OCI-LY7 (cell line): ENCODE results near the gene OGT. TPM values are rescaled to one million over a fixed set of nuclear protein-coding genes. Genes with fewer than 3 reads are reported as not detected.
"Not testable (repeated sequence)": the region's sequence is repeated elsewhere in the genome, so short reads cannot be mapped to it uniquely, and the experiment has no call there.

Experiments used
- BruUV-seq: library from RNA; stranded (reverse); fragments of 400-500 nt; replicated peaks from 2 replicates; lab custom pipeline; 2021; lab: Mats Ljungman, UMichigan
- CTCF ChIA-PET: fragments of 300-600 bp; sonication (Branson Sonifier 250); formaldehyde crosslinking; loops from one replicate; lab custom pipeline; 2022; ENCODE audit warnings: antibody characterized with exemption; ENCODE audit not compliant: unreplicated experiment; lab: Charles Lee
- POLR2A ChIA-PET: fragments of 300-600 bp; sonication (Branson Sonifier 250); formaldehyde crosslinking; loops from one replicate; lab custom pipeline; 2022; ENCODE audit warnings: antibody characterized with exemption; lab: Charles Lee
- DNase-seq: peaks from one replicate; pipeline ENCODE4 v3.0.0-alpha.2; 2015; ENCODE audit warnings: low spot score
- H2AFZ ChIP-seq: fragments of 200-600 bp; sonication (generic), shearing (Covaris generic); 2 replicates; pipeline ENCODE4 v1.6.1; 2014; ENCODE audit warnings: mild to moderate bottlenecking, antibody characterized with exemption, low read length, moderate library complexity
- H3K27ac ChIP-seq: fragments of 200-600 bp; sonication (generic); 2 replicates; pipeline ENCODE4 v1.5.1; 2014; ENCODE audit warnings: mixed run types, low read depth, mild to moderate bottlenecking, moderate library complexity, low read length, inconsistent platforms; ENCODE audit not compliant: poor library complexity, severe bottlenecking
- H3K36me3 ChIP-seq: fragments of 200-600 bp; sonication (generic); 2 replicates; pipeline ENCODE4 v1.6.1; 2014; ENCODE audit warnings: mild to moderate bottlenecking, antibody characterized with exemption, low read length, moderate library complexity, mixed read lengths; ENCODE audit not compliant: insufficient read depth
- H3K4me1 ChIP-seq: fragments of 200-600 bp; sonication (generic); 2 replicates; pipeline ENCODE4 v1.5.1; 2014; ENCODE audit warnings: mild to moderate bottlenecking, low read length; ENCODE audit not compliant: insufficient read depth, poor library complexity, severe bottlenecking
- H3K4me2 ChIP-seq: fragments of 200-600 bp; sonication (generic); 2 replicates; pipeline ENCODE4 v1.6.1; 2014; ENCODE audit warnings: mild to moderate bottlenecking, low read length
- H3K4me3 ChIP-seq: fragments of 200-600 bp; sonication (generic); 2 replicates; pipeline ENCODE4 v1.5.1; 2014; ENCODE audit warnings: mild to moderate bottlenecking, low read depth, low read length; ENCODE audit not compliant: poor library complexity, severe bottlenecking
- H3K79me2 ChIP-seq: fragments of 200-600 bp; sonication (generic); 2 replicates; pipeline ENCODE4 v1.6.1; 2016; ENCODE audit warnings: low read depth, mild to moderate bottlenecking, low read length, moderate library complexity, mixed read lengths; ENCODE audit not compliant: insufficient read depth
- H3K9me2 ChIP-seq: fragments of 200-600 bp; sonication (generic); 2 replicates; pipeline ENCODE4 v1.6.1; 2016; ENCODE audit warnings: mild to moderate bottlenecking, low read length, mixed read lengths; ENCODE audit not compliant: insufficient read depth
- H3K9me3 ChIP-seq: fragments of 200-600 bp; sonication (generic); 2 replicates; pipeline ENCODE4 v1.6.1; 2014; ENCODE audit warnings: mild to moderate bottlenecking, mixed run types, low read length, mixed read lengths
- H4K20me1 ChIP-seq: fragments of 200-600 bp; sonication (generic); 2 replicates; pipeline ENCODE4 v1.6.1; 2014; ENCODE audit warnings: mild to moderate bottlenecking, antibody characterized with exemption, low read length, moderate library complexity, mixed read lengths; ENCODE audit not compliant: insufficient read depth
- CTCF ChIP-seq: fragments of 200-600 bp; sonication (generic); conservative IDR thresholded peaks from 2 replicates; pipeline ENCODE4 v1.5.1; 2014; ENCODE audit warnings: mild to moderate bottlenecking, antibody characterized with exemption, low read length, moderate library complexity, mixed read lengths
- EZH2phosphoT487 ChIP-seq: fragments of 200-600 bp; sonication (generic); IDR thresholded peaks from 2 replicates; pipeline ENCODE4 v1.6.1; 2018; ENCODE audit warnings: low read depth, borderline replicate concordance, mild to moderate bottlenecking, mixed run types, antibody characterized with exemption, low read length, moderate library complexity, mixed read lengths
- intact Hi-C: fragments of 100-400 bp; cut with micrococcal nuclease; formaldehyde crosslinking; loops from one replicate; pipeline ENCODE4 v1.10.0; 2022; ENCODE audit not compliant: unreplicated experiment
- total RNA-seq, 2 experiments: library from RNA; depleted of rRNA in 1 of 2; stranded (reverse); fragments of >200 nt in 1 of 2; shearing (Covaris generic) in 1 of 2; gene quantifications; 2 replicates each; pipeline ENCODE4 v1.2.3, GENCODE V29; 2014 to 2022

Gene OGT
- total RNA-seq, 2 experiments from 2014 or later = 185 to 291 TPM

DNA sequence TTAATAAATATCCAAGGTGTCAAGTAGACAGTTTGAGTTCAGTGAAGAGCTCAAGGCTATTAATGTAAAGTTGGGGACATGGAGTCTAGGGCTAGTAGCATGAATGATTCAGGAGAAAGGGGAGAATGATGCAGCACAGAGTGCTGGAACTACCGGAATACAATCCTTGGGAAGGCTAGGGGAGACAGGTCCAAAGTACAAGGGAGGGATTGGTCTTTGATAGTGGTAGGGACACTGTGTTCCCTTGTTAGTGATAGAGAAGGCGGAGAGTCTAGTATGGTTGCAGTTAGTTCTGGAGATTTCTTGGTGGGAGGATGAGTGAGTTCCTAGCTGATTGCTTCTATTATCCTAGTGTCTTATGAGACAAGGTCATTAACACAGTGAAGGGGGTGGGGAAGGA is 54.0 kb downstream of the OGT start:
- no peaks in the 10 kb centered on the region for H3K9me2 ChIP-seq
- ChIA-PET CTCF (no interaction called here), POLR2A (no interaction called here)
- intact Hi-C loops = no loop called here
- no peak for DNase-seq
- no peak overlapping the region for H3K4me3 ChIP-seq
- TF ChIP-seq EZH2phosphoT487 (no peak), CTCF (no peak)
- BruUV-seq = no TSS peak
- no peaks in the 10 kb centered on the region for H4K20me1 ChIP-seq
- no peaks in the 10 kb centered on the region for H3K4me1 ChIP-seq
- H3K36me3 ChIP-seq = no peaks in the 10 kb centered on the region
- no peaks in the 10 kb centered on the region for H3K9me3 ChIP-seq
- no peak overlapping the region for H3K27ac ChIP-seq
- H2AFZ ChIP-seq = no peak overlapping the region
- H3K79me2 ChIP-seq = no peaks in the 10 kb centered on the region
- H3K4me2 ChIP-seq = no peak overlapping the region

- H3K4me2 ChIP-seq, CTCF ChIA-PET, H3K79me2 ChIP-seq, H3K9me3 ChIP-seq, intact Hi-C loops, H3K36me3 ChIP-seq, H3K27ac ChIP-seq, H3K4me1 ChIP-seq, H4K20me1 ChIP-seq, POLR2A ChIA-PET, H2AFZ ChIP-seq, BruUV-seq, H3K4me3 ChIP-seq, H3K9me2 ChIP-seq, DNase-seq: not testable (repeated sequence)
Measured at GRCh38 chrX:71593210-71593609, 60.3 kb downstream of the OGT start.

DNA sequence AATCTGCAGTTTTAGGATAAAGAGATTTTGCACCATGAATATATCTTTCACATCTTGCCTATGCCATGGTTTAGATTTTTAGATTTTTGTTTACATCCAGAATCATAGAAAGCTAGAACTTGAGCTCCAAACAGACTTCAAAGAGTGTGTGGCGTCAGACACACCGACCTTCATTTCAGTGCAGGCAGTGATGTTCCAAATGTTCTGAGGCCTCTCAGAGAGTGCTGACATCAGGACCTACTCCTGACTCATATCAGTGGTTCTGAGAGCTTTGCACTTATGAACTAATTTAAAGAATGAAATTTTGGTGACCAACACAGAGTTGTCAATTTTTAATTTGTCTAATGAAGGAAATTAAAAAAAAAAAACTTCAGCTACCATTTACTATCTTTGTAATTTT is 67.1 kb downstream of the OGT start:
- BruUV-seq = no TSS peak
- Histone ChIP-seq H3K9me2 (no peaks in the 10 kb centered on the region), H3K4me1 (no peaks in the 10 kb centered on the region), H3K4me3 (no peak overlapping the region), H2AFZ (no peak overlapping the region), H3K4me2 (no peak overlapping the region), H4K20me1 (no peaks in the 10 kb centered on the region), H3K9me3 (no peaks in the 10 kb centered on the region), H3K27ac (no peak overlapping the region), H3K79me2 (no peaks in the 10 kb centered on the region), H3K36me3 (peaks cover 35% of the 10 kb centered on the region)
- DNase-seq = no peak
- ChIA-PET POLR2A (no interaction called here), CTCF (no interaction called here)
- intact Hi-C loops = no loop called here
- TF ChIP-seq EZH2phosphoT487 = no peak
- TF ChIP-seq CTCF = no peak
